ENCODE results near the gene LRRC17. TPM values are rescaled to one million over a fixed set of nuclear protein-coding genes. Genes with fewer than 3 reads are reported as not detected.
A peak's percentile ranks its signal among the peaks of the same experiment; 100 is the strongest.

The LRRC17 gene
- total RNA-seq, 6 experiments from 2014 or later = 0.64 to 1.8 (median 1.3) TPM

GRCh38 chr7:102927312-102927933, 14.6 kb downstream of the LRRC17 start:
- H3K4me3 ChIP-seq = no peak overlapping the region
- H3K9me3 ChIP-seq = no peaks in the 10 kb centered on the region
- H3K4me1 ChIP-seq = no peaks in the 10 kb centered on the region
- H3K27ac ChIP-seq = no peak overlapping the region
- DNase-seq (no peak), ATAC-seq (no peak)
- H3K27me3 ChIP-seq = no peaks in the 10 kb centered on the region
- no peaks in the 10 kb centered on the region for H3K36me3 ChIP-seq
- no peak for TF ChIP-seq POLR2A (IDR thresholded peaks at IDR 0.05)
- TF ChIP-seq, protein P1, sequence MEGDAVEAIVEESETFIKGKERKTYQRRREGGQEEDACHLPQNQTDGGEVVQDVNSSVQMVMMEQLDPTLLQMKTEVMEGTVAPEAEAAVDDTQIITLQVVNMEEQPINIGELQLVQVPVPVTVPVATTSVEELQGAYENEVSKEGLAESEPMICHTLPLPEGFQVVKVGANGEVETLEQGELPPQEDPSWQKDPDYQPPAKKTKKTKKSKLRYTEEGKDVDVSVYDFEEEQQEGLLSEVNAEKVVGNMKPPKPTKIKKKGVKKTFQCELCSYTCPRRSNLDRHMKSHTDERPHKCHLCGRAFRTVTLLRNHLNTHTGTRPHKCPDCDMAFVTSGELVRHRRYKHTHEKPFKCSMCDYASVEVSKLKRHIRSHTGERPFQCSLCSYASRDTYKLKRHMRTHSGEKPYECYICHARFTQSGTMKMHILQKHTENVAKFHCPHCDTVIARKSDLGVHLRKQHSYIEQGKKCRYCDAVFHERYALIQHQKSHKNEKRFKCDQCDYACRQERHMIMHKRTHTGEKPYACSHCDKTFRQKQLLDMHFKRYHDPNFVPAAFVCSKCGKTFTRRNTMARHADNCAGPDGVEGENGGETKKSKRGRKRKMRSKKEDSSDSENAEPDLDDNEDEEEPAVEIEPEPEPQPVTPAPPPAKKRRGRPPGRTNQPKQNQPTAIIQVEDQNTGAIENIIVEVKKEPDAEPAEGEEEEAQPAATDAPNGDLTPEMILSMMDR (IDR thresholded peaks at IDR 0.05) = no peak
- WGBS (ENCODE audit: insufficient coverage, low coverage, low lambda C conversion rate, missing lambda C conversion rate) = 39% methylated on average over 2 of the region's 2 CpGs
- intact Hi-C loops (cut with DNase I) = no loop called here

GRCh38 chr7:102931757-102932156, 19.0 kb downstream of the LRRC17 start:
- H3K27me3 ChIP-seq = no peaks in the 10 kb centered on the region
- H3K36me3 ChIP-seq = no peaks in the 10 kb centered on the region
- H3K27ac ChIP-seq = no peak overlapping the region
- H3K4me1 ChIP-seq = peaks cover 0 to 10% (median 0%) of the 10 kb centered on the region in 4 donors
- H3K9me3 ChIP-seq = no peaks in the 10 kb centered on the region
- H3K4me3 ChIP-seq = no peak overlapping the region
- WGBS (ENCODE audit: insufficient coverage, low coverage, low lambda C conversion rate, missing lambda C conversion rate) = 47% methylated on average over 1 of the region's 1 CpG
- ATAC-seq = no peak
- DNase-seq = no peak
- TF ChIP-seq, protein P1 (IDR thresholded peaks at IDR 0.05) = no peak
- TF ChIP-seq POLR2A (IDR thresholded peaks at IDR 0.05) = no peak
- intact Hi-C loops (cut with DNase I) = no loop called here

- Histone ChIP-seq H3K36me3 (no peaks in the 10 kb centered on the region), H3K27ac (peak overlapping the region in 1 of 3 donors; percentile 9), H3K9me3 (no peaks in the 10 kb centered on the region), H3K27me3 (no peaks in the 10 kb centered on the region), H3K4me3 (no peak overlapping the region), H3K4me1 (peaks cover 0 to 10% (median 0%) of the 10 kb centered on the region in 4 donors)
- 75% methylated on average over 15 of the region's 15 CpGs for WGBS (ENCODE audit: insufficient coverage, low coverage, low lambda C conversion rate, missing lambda C conversion rate)
- ATAC-seq = peak in 2 of 4 donors; percentile 48 to 59
- TF ChIP-seq, protein P1 (IDR thresholded peaks at IDR 0.05) = no peak
- TF ChIP-seq POLR2A (IDR thresholded peaks at IDR 0.05) = no peak
- DNase-seq = no peak
- intact Hi-C loops (cut with DNase I) = no loop called here
These were observed 21.0 kb downstream of the LRRC17 start for GRCh38 chr7:102933763-102934162.

DNA sequence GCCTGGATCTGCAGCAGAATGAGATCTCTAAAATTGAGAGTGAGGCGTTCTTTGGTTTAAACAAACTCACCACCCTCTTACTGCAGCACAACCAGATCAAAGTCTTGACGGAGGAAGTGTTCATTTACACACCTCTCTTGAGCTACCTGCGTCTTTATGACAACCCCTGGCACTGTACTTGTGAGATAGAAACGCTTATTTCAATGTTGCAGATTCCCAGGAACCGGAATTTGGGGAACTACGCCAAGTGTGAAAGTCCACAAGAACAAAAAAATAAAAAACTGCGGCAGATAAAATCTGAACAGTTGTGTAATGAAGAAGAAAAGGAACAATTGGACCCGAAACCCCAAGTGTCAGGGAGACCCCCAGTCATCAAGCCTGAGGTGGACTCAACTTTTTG, 21.4 kb downstream of the LRRC17 start:
- DNase-seq (no peak), ATAC-seq (peak in 3 of 4 donors; percentile 38 to 55 (median 48))
- no peaks in the 10 kb centered on the region for H3K9me3 ChIP-seq
- intact Hi-C loops (cut with DNase I) = no loop called here
- H3K4me3 ChIP-seq = peak overlapping the region in 1 of 3 donors; percentile 1
- H3K36me3 ChIP-seq = no peaks in the 10 kb centered on the region
- 20% methylated on average over 6 of the region's 8 CpGs for WGBS (ENCODE audit: insufficient coverage, low coverage, low lambda C conversion rate, missing lambda C conversion rate)
- peaks cover 0 to 10% (median 0%) of the 10 kb centered on the region in 4 donors for H3K4me1 ChIP-seq
- H3K27ac ChIP-seq = peak overlapping the region in 1 of 3 donors; percentile 9
- no peaks in the 10 kb centered on the region for H3K27me3 ChIP-seq
- TF ChIP-seq, protein P1 (IDR thresholded peaks at IDR 0.05) = no peak
- TF ChIP-seq POLR2A (IDR thresholded peaks at IDR 0.05) = no peak

Measured in right lobe of liver (tissue), 6 donors.